ENCODE data around the gene MYO9A.
"Not testable (repeated sequence)": the region's sequence is repeated elsewhere in the genome, so short reads cannot be mapped to it uniquely, and the experiment has no call there.

Gene MYO9A

DNA sequence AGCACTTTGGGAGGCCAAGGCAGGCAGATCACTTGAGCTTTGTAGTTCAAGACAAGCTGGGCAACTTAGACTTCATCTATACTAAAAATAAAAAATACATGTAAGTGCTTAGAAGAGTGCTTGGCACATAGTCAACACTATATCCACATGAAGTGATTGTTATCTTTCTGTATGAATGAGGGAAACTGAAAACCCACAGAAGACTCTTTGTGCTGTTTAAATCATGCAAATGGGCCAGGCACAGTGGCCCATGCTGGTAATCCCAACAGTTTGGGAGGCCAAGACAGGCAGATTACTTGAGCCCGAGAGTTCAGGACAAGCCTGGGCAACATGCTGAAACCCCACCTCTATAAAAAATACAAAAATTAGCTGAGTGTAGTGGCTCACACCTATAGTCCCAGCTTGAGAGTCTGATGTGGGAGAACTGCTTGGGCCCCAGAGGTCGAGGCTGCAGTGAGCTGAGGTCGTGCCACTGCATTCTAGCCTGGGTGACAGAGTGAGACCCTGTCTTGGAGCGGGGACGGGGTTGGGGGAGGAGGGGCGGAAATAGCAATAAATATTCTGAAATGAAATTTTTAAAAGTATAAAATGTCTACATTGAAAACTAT lies 177.9 kb downstream of the MYO9A start:
- no peak for DNase-seq

- no peak for DNase-seq
These were observed 180.2 kb downstream of the MYO9A start for GRCh38 chr15:71937650-71938311.

- no peak for DNase-seq
These were observed 183.5 kb downstream of the MYO9A start for GRCh38 chr15:71934446-71934845.

GRCh38 chr15:71932689-71933088 lies 185.3 kb downstream of the MYO9A start:
- no peak for DNase-seq

GRCh38 chr15:71931261-71931660 lies 186.7 kb downstream of the MYO9A start:
- no peak for DNase-seq

DNA sequence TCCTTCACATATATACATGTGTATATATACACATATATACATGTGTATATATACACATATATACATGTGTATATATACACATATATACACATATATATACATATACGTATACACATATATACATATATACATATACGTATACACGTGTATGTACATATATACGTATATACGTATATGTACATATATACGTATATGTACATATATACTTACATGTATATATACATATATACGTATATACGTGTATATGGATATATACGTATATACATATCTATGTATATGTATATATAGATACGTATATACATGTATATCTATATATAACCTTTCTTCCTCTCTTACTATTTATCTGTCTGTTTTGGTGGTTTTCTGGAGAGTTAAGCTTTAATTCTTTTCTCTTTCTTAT lies 192.8 kb downstream of the MYO9A start:
- DNase-seq = no peak

GRCh38 chr15:71921191-71921590 lies 196.8 kb downstream of the MYO9A start:
- no peak for DNase-seq

DNA sequence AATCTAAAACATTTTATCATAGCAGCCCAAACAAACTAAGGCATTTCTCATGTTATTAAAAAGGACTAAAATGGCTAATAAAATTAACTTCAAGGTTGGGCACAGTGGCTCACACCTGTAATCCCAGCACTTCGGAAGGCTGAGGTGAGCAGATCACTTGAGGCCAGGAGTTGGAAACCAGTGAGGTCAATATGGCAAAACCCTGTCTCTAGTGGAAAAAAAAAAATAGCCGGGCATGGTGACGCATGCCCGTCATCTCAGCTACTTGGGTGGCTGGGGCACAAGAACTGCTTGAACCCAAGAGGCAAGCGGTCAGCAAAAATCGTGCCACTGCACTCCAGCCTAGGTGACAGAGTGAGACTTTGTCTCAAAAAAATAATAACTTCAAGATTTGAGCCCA lies 197.4 kb downstream of the MYO9A start:
- DNase-seq = no peak

DNA sequence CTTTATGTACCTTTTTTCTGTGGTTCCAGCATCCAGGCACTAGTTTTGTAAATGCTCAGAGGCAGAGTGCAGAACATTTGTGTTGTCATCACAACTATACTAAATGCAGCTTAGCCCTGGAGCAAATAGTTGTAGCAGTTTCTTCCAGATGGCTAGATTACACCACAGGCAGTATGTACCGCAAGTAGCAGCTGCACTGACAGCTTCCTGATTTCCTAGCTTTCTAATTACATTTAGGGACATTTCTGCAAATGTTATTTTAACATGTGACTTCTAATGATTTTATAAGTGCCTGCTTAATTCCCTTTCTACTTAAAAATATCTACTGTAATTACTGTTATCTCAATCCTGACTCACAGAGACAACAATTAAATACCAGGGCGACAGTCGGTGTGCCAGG lies 201.1 kb downstream of the MYO9A start:
- DNase-seq = peak; percentile 4

DNA sequence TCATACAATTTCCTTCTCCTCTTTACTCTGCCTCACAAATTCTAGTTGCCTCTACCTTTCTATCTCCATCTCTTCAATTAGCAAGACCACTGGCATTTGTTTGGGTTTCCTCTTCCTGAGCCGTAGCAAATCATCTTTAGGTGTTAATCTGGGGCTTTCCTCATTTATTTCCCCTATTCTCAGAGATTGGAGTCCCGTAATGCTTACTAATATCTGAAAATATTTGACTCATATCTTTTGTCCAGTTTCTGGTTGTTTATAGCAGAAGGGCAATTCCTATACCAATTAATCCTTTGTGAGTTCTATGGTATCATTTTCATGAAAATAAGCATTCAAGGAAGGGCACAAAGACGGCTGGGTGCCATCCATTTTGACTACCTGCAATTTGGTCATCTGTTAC lies 203.9 kb downstream of the MYO9A start:
- DNase-seq = no peak

DNA sequence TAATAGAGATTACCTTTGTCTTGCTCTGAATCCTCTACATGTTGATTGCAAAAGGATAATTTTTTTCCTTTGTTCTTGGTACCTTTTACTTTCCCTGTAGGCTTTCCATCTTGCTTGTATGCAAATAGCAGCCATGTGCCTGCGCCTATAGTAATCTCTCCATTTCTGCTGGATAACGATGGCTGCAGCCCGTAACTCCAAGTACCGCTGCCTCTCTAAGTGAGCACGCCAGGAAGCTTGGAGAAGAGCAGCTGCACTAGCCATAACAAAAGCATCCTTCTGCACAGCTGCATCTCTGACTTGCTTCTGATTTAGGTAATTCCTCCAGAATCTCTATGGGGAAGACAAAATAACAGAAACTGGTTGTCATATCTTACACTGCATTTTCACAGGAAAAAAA lies 218.3 kb downstream of the MYO9A start:
- DNase-seq = no peak

GRCh38 chr15:71893691-71894090 lies 224.3 kb downstream of the MYO9A start:
- no peak for DNase-seq

DNA sequence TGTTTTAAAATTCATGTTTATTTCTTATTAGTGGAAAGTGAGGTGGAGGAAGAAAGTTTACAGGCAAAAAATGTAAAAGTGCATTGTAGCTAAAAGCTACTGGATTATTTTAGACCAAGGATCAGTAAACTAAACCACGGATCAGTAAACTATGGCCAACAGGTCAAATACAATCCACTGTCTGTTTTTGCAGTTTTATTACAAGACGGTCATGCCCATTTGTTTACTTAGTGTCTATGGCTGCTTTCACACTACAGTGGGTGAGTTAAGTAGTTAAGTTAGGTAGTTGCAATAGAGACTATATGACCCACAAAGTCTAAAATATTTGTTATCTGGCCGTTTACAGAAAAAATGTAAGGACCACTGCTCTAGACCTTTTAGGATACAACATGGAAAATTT lies 225.6 kb downstream of the MYO9A start:
- DNase-seq = no peak

- no peak for DNase-seq
These were observed 226.9 kb downstream of the MYO9A start for GRCh38 chr15:71891026-71891425.

DNA sequence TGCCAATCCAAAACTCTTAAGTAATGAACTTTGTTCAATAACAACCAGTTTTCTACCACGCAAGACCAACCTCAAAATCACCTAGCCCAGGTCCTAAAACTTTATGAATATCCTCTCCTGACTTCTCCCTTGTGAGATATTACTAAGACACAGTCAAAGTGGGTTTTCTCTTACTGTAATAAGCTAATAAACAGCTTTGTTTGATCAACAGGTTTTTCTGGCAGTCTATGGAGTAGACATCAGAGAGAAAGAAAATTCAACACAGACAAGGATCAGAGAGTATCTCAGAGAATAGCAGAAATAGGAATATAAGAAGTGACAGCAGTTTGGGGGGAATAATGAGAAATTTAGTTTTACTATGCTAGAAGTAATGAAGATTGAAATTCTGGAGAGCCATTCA lies 228.0 kb downstream of the MYO9A start:
- no peak for DNase-seq

GRCh38 chr15:71889385-71889784 lies 228.6 kb downstream of the MYO9A start:
- no peak for DNase-seq

- DNase-seq = no peak
These were observed 229.2 kb downstream of the MYO9A start for GRCh38 chr15:71888797-71889196.

- no peak for DNase-seq
These were observed 232.6 kb downstream of the MYO9A start for GRCh38 chr15:71885390-71885789.

DNA sequence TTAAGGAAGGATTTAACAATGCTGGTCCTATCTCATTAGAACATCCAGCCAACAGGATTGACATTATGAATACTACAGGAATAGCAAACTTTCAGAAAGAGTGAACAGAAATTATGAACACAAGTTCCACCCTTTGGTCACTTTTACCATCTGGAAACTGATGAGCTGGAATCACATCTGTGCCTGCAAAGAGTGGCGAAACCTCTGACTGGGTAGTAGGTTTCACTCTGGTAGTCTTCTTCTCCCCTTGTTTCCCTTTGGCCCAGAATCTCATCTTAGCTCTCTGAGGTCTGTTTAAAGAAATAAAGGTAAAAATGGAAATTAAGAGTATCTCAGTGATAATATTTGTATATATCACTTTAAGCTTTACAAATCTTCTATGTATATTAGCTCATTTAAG lies 234.5 kb downstream of the MYO9A start:
- DNase-seq = no peak

- no peak for DNase-seq
These were observed 237.7 kb downstream of the MYO9A start for GRCh38 chr15:71880276-71880675.

GRCh38 chr15:71874245-71874644 lies 243.7 kb downstream of the MYO9A start:
- DNase-seq = no peak

GRCh38 chr15:71858232-71858631 lies 259.7 kb downstream of the MYO9A start:
- not testable (repeated sequence) for DNase-seq

DNA sequence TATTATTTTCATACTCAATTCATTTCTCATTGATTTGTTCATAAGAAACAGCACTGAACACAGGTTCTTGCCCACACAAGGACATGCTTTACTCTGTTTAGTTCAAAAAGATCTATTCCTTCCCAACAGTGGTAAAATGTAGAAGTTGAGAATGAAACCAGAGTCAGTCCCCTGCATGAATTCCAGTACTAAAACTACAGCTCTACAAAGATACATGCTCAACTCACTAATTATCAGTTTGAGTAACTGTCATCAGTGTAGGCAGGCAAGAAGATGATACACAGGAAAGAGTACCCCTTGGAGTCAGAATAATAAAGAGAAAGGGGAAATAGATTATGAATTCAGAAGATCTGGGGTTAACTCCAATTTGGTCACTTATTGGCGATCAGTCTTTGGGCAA lies 264.4 kb downstream of the MYO9A start:
- no peak for DNase-seq

DNA sequence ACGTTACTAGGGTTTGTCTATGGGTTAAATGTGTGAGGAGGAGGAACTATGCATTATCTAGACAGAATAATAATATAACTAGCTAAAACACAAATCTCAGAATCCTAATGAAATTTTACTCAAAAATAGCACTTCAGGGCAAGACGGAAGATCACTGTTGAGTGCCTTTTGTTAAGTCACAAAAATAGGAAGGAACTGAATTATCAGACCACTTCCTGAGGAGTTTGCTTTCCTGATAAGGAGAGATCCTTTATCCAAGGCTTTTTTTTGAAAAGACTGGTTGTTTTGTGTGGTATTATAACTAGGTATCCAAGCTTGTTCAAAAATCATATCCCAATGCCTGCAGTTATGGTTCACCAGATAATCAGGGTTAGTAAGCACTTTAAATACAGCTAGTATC lies 273.0 kb downstream of the MYO9A start:
- DNase-seq = no peak

GRCh38 chr15:71841563-71841962 lies 276.4 kb downstream of the MYO9A start:
- DNase-seq = no peak

All from NCI-H1694 treated with DMSO at 0.1 percent for 48 hours (cell line).